HL-60 (cell line): ENCODE results near the gene CHMP1A.

Source experiments
- POLR2AphosphoS5 ChIP-seq: IDR thresholded peaks from 2 replicates; pipeline ENCODE4 v1.6.1; 2012; ENCODE audit warnings: low read depth
- TF ChIP-seq, protein P1 (sequence below): IDR thresholded peaks from one replicate; pipeline ENCODE4 v1.5.1; 2011; ENCODE audit warnings: low read length, control low read depth, inconsistent platforms; ENCODE audit not compliant: insufficient read depth

GRCh38 chr16:89695875-89696669, 38.6 kb upstream of the CHMP1A start:
- TF ChIP-seq, protein P1, sequence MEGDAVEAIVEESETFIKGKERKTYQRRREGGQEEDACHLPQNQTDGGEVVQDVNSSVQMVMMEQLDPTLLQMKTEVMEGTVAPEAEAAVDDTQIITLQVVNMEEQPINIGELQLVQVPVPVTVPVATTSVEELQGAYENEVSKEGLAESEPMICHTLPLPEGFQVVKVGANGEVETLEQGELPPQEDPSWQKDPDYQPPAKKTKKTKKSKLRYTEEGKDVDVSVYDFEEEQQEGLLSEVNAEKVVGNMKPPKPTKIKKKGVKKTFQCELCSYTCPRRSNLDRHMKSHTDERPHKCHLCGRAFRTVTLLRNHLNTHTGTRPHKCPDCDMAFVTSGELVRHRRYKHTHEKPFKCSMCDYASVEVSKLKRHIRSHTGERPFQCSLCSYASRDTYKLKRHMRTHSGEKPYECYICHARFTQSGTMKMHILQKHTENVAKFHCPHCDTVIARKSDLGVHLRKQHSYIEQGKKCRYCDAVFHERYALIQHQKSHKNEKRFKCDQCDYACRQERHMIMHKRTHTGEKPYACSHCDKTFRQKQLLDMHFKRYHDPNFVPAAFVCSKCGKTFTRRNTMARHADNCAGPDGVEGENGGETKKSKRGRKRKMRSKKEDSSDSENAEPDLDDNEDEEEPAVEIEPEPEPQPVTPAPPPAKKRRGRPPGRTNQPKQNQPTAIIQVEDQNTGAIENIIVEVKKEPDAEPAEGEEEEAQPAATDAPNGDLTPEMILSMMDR = no peak
- TF ChIP-seq POLR2AphosphoS5 = no peak
